Measurements from ENCODE around the gene TBC1D22A. TPM values are rescaled to one million over a fixed set of nuclear protein-coding genes. Genes with fewer than 3 reads are reported as not detected.

TBC1D22A gene
- polyA plus RNA-seq, 1 donor (not counting 4 experiments of a cell fraction or from before 2014, with no cell fraction given), result 20.9 TPM

DNA sequence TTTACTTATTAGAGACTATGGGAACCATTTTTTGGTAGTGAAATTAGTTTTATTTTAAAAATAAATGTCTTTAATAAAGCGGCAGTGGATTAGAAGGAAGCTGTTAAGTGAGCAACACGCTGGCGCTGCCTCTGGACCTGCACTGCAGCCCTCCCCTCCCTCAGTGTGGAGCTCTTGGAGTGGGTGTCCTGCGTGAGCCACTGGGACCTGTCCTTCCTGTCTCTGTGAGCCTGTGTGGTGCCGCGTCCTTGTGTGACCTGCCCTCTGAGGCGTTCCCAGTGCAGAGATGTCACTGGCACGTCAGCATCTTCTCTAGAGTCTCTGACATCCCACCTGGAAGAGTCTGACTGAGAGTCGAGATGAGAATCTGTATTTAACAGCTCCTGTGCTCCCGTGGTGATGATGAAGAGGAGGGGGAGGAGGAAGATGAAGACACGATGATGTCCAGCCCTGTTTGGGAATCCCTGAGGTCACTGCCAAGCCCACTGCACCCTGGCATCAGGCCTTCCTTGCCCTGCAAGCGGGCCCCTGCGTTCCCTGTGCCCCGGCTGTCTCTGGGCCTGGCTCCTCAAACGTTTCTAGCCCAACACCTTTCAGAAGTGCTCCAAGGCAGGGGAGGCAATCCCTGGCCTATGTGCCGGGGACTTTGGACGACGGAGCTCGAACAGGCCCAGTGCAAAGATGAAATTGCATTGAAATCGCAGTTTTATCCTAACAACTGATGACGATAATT is 271.8 kb downstream of the TBC1D22A start:
- H3K27ac ChIP-seq (ENCODE audit: control insufficient read depth, insufficient read depth, low read length), result no peak overlapping the region
- H3K79me2 ChIP-seq (ENCODE audit: control insufficient read depth, insufficient read depth, low read length), result no peaks in the 10 kb centered on the region
- no peak overlapping the region for H3K4me3 ChIP-seq (ENCODE audit: control insufficient read depth in 2 of 3, extremely low read depth in 1 of 3, insufficient read depth in 2 of 3, low read depth in 1 of 3, low read length in 3 of 3)
- H3K36me3 ChIP-seq (ENCODE audit: control insufficient read depth in 2 of 2, extremely low read depth in 1 of 2, insufficient read depth in 2 of 2, low read length in 2 of 2), result peaks cover 0 to 1% of the 10 kb centered on the region in 2 experiments
- FAIRE-seq (no peak), DNase-seq (ENCODE audit: low read depth, low spot score) (no peak)
- H3K9ac ChIP-seq (ENCODE audit: control insufficient read depth, extremely low read depth, insufficient read depth, low read length), result no peak overlapping the region
- no peaks in the 10 kb centered on the region for H3K9me1 ChIP-seq (ENCODE audit: control insufficient read depth, extremely low read depth, insufficient read depth, low read length)
- H4K20me1 ChIP-seq (ENCODE audit: control insufficient read depth, extremely low read depth, insufficient read depth, low read length), result no peaks in the 10 kb centered on the region
- H3K4me2 ChIP-seq (ENCODE audit: control insufficient read depth, extremely low read depth, insufficient read depth, low read depth, low read length), result no peak overlapping the region
- no peaks in the 10 kb centered on the region for H3K9me3 ChIP-seq (ENCODE audit: control insufficient read depth, low read depth, low read length)
- no peak overlapping the region for H2AFZ ChIP-seq (ENCODE audit: control insufficient read depth, low read length)
- dilution Hi-C loops (cut with MboI; ENCODE audit: extremely low pct_ligation_motif_present, low sequenced_read_pairs), result no loop called here
- H3K27me3 ChIP-seq (ENCODE audit: control insufficient read depth, extremely low read depth, insufficient read depth, low read length), result no peaks in the 10 kb centered on the region
- H3K4me1 ChIP-seq (ENCODE audit: control insufficient read depth, extremely low read depth, insufficient read depth, low read length), result peaks cover 18% of the 10 kb centered on the region
- TF ChIP-seq, protein P1, sequence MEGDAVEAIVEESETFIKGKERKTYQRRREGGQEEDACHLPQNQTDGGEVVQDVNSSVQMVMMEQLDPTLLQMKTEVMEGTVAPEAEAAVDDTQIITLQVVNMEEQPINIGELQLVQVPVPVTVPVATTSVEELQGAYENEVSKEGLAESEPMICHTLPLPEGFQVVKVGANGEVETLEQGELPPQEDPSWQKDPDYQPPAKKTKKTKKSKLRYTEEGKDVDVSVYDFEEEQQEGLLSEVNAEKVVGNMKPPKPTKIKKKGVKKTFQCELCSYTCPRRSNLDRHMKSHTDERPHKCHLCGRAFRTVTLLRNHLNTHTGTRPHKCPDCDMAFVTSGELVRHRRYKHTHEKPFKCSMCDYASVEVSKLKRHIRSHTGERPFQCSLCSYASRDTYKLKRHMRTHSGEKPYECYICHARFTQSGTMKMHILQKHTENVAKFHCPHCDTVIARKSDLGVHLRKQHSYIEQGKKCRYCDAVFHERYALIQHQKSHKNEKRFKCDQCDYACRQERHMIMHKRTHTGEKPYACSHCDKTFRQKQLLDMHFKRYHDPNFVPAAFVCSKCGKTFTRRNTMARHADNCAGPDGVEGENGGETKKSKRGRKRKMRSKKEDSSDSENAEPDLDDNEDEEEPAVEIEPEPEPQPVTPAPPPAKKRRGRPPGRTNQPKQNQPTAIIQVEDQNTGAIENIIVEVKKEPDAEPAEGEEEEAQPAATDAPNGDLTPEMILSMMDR (optimal IDR thresholded peaks at IDR 0.05 in 1 of 3, IDR thresholded peaks at IDR 0.05 in 1 of 3, conservative IDR thresholded peaks at IDR 0.05 in 1 of 3; ENCODE audit: extremely low read depth in 1 of 3, insufficient read depth in 2 of 3, low read length in 3 of 3), result no peak
- TF ChIP-seq EZH2 (IDR thresholded peaks at IDR 0.05; ENCODE audit: low read length), result no peak

DNA sequence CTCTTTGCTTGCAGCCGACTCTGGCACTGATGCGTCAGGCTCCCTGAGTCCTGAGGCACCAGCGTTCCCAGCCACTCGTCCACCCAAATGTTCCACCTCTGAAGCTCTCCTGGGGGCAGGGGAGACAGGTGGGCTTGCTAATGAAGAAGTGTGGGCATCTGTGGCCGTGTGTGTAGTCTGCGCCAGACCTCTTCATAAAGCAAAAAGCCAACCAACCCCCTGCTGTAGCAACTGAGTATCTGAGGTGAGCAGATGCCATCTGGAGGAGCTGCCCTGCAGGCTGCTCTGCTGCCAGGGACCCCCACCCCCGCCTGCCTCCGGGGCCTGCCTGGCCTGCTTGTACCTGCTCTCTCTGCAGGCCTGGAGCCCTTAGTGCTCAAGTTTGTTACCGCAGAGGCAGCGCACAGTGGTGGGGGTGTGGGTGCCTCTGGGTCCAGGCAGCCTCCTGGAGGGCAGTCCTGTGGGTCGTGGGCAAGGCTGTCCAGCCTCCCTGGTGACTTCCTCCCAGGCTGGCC is 272.5 kb downstream of the TBC1D22A start:
- no peaks in the 10 kb centered on the region for H4K20me1 ChIP-seq (ENCODE audit: control insufficient read depth, extremely low read depth, insufficient read depth, low read length)

More for the DNA sequence above, 272.5 kb downstream of the TBC1D22A start:
- Histone ChIP-seq H3K4me2 (ENCODE audit: control insufficient read depth, extremely low read depth, insufficient read depth, low read depth, low read length) (no peak overlapping the region), H3K79me2 (ENCODE audit: control insufficient read depth, insufficient read depth, low read length) (no peaks in the 10 kb centered on the region), H2AFZ (ENCODE audit: control insufficient read depth, low read length) (no peak overlapping the region), H3K4me3 (ENCODE audit: control insufficient read depth in 2 of 3, extremely low read depth in 1 of 3, insufficient read depth in 2 of 3, low read depth in 1 of 3, low read length in 3 of 3) (no peak overlapping the region), H3K27me3 (ENCODE audit: control insufficient read depth, extremely low read depth, insufficient read depth, low read length) (no peaks in the 10 kb centered on the region), H3K27ac (ENCODE audit: control insufficient read depth, insufficient read depth, low read length) (no peak overlapping the region), H3K9ac (ENCODE audit: control insufficient read depth, extremely low read depth, insufficient read depth, low read length) (no peak overlapping the region), H3K36me3 (ENCODE audit: control insufficient read depth in 2 of 2, extremely low read depth in 1 of 2, insufficient read depth in 2 of 2, low read length in 2 of 2) (peaks cover 0 to 1% of the 10 kb centered on the region in 2 experiments), H3K9me3 (ENCODE audit: control insufficient read depth, low read depth, low read length) (no peaks in the 10 kb centered on the region), H3K9me1 (ENCODE audit: control insufficient read depth, extremely low read depth, insufficient read depth, low read length) (no peaks in the 10 kb centered on the region), H3K4me1 (ENCODE audit: control insufficient read depth, extremely low read depth, insufficient read depth, low read length) (peaks cover 18% of the 10 kb centered on the region)
- no peak for DNase-seq (ENCODE audit: low read depth, low spot score)
- FAIRE-seq, result no peak
- TF ChIP-seq EZH2 (IDR thresholded peaks at IDR 0.05; ENCODE audit: low read length), result no peak
- dilution Hi-C loops (cut with MboI; ENCODE audit: extremely low pct_ligation_motif_present, low sequenced_read_pairs), result no loop called here

All from keratinocyte (primary cell).